H9 (cell line): ENCODE measurements around the gene SULT2B1. TPM values are rescaled to one million over a fixed set of nuclear protein-coding genes. Genes with fewer than 3 reads are reported as not detected.

Source experiments
- DNase-seq: peaks from one replicate; pipeline ENCODE4 v3.0.0-alpha.2; 2017
- H2AFZ ChIP-seq: one replicate; pipeline ENCODE4 v1.6.1; 2013; ENCODE audit warnings: mild to moderate bottlenecking, low read length, control low read depth, moderate library complexity
- H2AK5ac ChIP-seq: 2 replicates; pipeline ENCODE4 v1.6.1; 2013; ENCODE audit warnings: low read length, control low read depth, mixed read lengths; ENCODE audit not compliant: insufficient read length
- H2BK120ac ChIP-seq: one replicate; pipeline ENCODE4 v1.6.1; 2013; ENCODE audit warnings: low read depth, mild to moderate bottlenecking, low read length, control low read depth, inconsistent platforms; ENCODE audit not compliant: poor library complexity, severe bottlenecking
- H2BK12ac ChIP-seq: 2 replicates; pipeline ENCODE4 v1.6.1; 2013; ENCODE audit warnings: low read length, control low read depth, mixed read lengths, low read depth; ENCODE audit not compliant: insufficient read length
- H2BK15ac ChIP-seq: 2 replicates; pipeline ENCODE4 v1.6.1; 2013; ENCODE audit warnings: low read depth, low read length, control low read depth
- H2BK20ac ChIP-seq: one replicate; pipeline ENCODE4 v1.6.1; 2013; ENCODE audit warnings: low read depth, mild to moderate bottlenecking, low read length, control low read depth, inconsistent platforms; ENCODE audit not compliant: poor library complexity, severe bottlenecking
- H2BK5ac ChIP-seq: 2 replicates; pipeline ENCODE4 v1.6.1; 2013; ENCODE audit warnings: low read length, control low read depth, mixed read lengths; ENCODE audit not compliant: insufficient read length
- H3K14ac ChIP-seq: 2 replicates; pipeline ENCODE4 v1.6.1; 2013; ENCODE audit warnings: low read length, control low read depth; ENCODE audit not compliant: insufficient read depth
- H3K18ac ChIP-seq: 2 replicates; pipeline ENCODE4 v1.6.1; 2013; ENCODE audit warnings: low read depth, mild to moderate bottlenecking, mixed read lengths, low read length, control low read depth; ENCODE audit not compliant: insufficient read length
- H3K23ac ChIP-seq: 2 replicates; pipeline ENCODE4 v1.6.1; 2013; ENCODE audit warnings: low read length, control low read depth, mixed read lengths, low read depth; ENCODE audit not compliant: insufficient read length
- H3K23me2 ChIP-seq: 2 replicates; pipeline ENCODE4 v1.6.1; 2013; ENCODE audit warnings: low read depth, mild to moderate bottlenecking, mixed read lengths, low read length, control low read depth; ENCODE audit not compliant: insufficient read length, poor library complexity, severe bottlenecking
- H3K27ac ChIP-seq: 2 replicates; pipeline ENCODE4 v1.5.1; 2013; ENCODE audit warnings: low read length, control low read depth, mixed read lengths, low read depth; ENCODE audit not compliant: insufficient read length
- H3K27me3 ChIP-seq: 2 replicates; pipeline ENCODE4 v1.6.1; 2013; ENCODE audit warnings: low read length, control low read depth, inconsistent platforms; ENCODE audit not compliant: insufficient read depth
- H3K4ac ChIP-seq: 2 replicates; pipeline ENCODE4 v1.6.1; 2013; ENCODE audit warnings: low read depth, mild to moderate bottlenecking, control low read depth, inconsistent platforms, low read length, moderate library complexity
- H3K4me1 ChIP-seq: 2 replicates; pipeline ENCODE4 v1.6.1; 2013; ENCODE audit warnings: low read length, control low read depth, inconsistent platforms; ENCODE audit not compliant: insufficient read depth
- H3K4me2 ChIP-seq: 2 replicates; pipeline ENCODE4 v1.6.1; 2013; ENCODE audit warnings: low read length, control low read depth, mixed read lengths; ENCODE audit not compliant: insufficient read length, insufficient read depth
- H3K56ac ChIP-seq: 2 replicates; pipeline ENCODE4 v1.6.1; 2013; ENCODE audit warnings: low read depth, mild to moderate bottlenecking, mixed read lengths, low read length, control low read depth; ENCODE audit not compliant: insufficient read length
- H3K79me1 ChIP-seq: 2 replicates; pipeline ENCODE4 v1.6.1; 2013; ENCODE audit warnings: low read depth, mild to moderate bottlenecking, moderate library complexity, low read length, control low read depth, inconsistent platforms; ENCODE audit not compliant: insufficient read depth, poor library complexity, severe bottlenecking
- H3K79me2 ChIP-seq: 2 replicates; pipeline ENCODE4 v1.6.1; 2013; ENCODE audit warnings: low read length, control low read depth, inconsistent platforms; ENCODE audit not compliant: insufficient read depth
- H3K9ac ChIP-seq: 2 replicates; pipeline ENCODE4 v1.6.1; 2013; ENCODE audit warnings: low read length, control low read depth, mixed read lengths; ENCODE audit not compliant: insufficient read length; ENCODE audit errors: extremely low read depth
- H3K9me3 ChIP-seq: one replicate; pipeline ENCODE4 v1.6.1; 2013; ENCODE audit warnings: low read depth, low read length, inconsistent platforms; ENCODE audit not compliant: control insufficient read depth
- H3T11ph ChIP-seq: one replicate; pipeline ENCODE4 v1.6.1; 2013; ENCODE audit warnings: mild to moderate bottlenecking, low read length, control low read depth, inconsistent platforms
- H4K20me1 ChIP-seq: one replicate; pipeline ENCODE4 v1.6.1; 2013; ENCODE audit not compliant: control insufficient read depth, insufficient read length, insufficient read depth
- H4K5ac ChIP-seq: 2 replicates; pipeline ENCODE4 v1.6.1; 2013; ENCODE audit warnings: low read depth, mild to moderate bottlenecking, mixed read lengths, low read length, control low read depth; ENCODE audit not compliant: insufficient read length
- H4K8ac ChIP-seq: replicated peaks from 2 replicates; pipeline ENCODE4 v1.6.1; 2013; ENCODE audit warnings: low read length, control low read depth, mixed read lengths, low read depth; ENCODE audit not compliant: insufficient read length
- H4K91ac ChIP-seq: 2 replicates; pipeline ENCODE4 v1.6.1; 2013; ENCODE audit warnings: low read depth, mild to moderate bottlenecking, moderate library complexity, mixed read lengths, low read length, control low read depth; ENCODE audit not compliant: insufficient read length
- H3K27ac Mint-ChIP-seq, 3 experiments: 2 replicates in 2 of 3; 3 replicates in 1 of 3; pipeline ENCODE4 v1.8.0; 2020 to 2021; ENCODE audit warnings: mixed read lengths in 3 of 3, mild to moderate bottlenecking in 1 of 3, moderate library complexity in 1 of 3
- H3K27me3 Mint-ChIP-seq: 2 replicates; pipeline ENCODE4 v1.8.0; 2021; ENCODE audit warnings: low read depth, mild to moderate bottlenecking, moderate library complexity, mixed read lengths
- H3K36me3 Mint-ChIP-seq, 3 experiments: 2 replicates in 2 of 3; 3 replicates in 1 of 3; pipeline ENCODE4 v1.8.0; 2020 to 2021; ENCODE audit warnings: low read depth in 3 of 3, mixed read lengths in 3 of 3; ENCODE audit not compliant: insufficient read depth in 1 of 3
- H3K4me1 Mint-ChIP-seq, 2 experiments: 2 replicates each; pipeline ENCODE4 v1.8.0; 2020; ENCODE audit warnings: mixed read lengths in 2 of 2
- H3K4me3 Mint-ChIP-seq, 2 experiments: 2 replicates in 1 of 2; 3 replicates in 1 of 2; pipeline ENCODE4 v1.8.0; 2020 to 2021; ENCODE audit warnings: mild to moderate bottlenecking in 2 of 2, mixed read lengths in 2 of 2, moderate library complexity in 1 of 2
- H3K9me3 Mint-ChIP-seq, 2 experiments: 2 replicates in 1 of 2; 3 replicates in 1 of 2; pipeline ENCODE4 v1.8.0; 2020; ENCODE audit warnings: mild to moderate bottlenecking in 2 of 2, mixed read lengths in 2 of 2, moderate library complexity in 1 of 2
- CTCF ChIP-seq: fragments of 200-600 bp; sonication (generic); conservative IDR thresholded peaks from 3 replicates; pipeline ENCODE4 v1.8.0; 2021; ENCODE audit warnings: antibody characterized with exemption, mild to moderate bottlenecking
- WGBS: extraction: QIAGEN DNeasy Blood & Tissue Kit; methylation state at CpG from one replicate; pipeline ENCODE4 v1.1.7; 2013; ENCODE audit warnings: missing lambda C conversion rate, low lambda C conversion rate, mixed read lengths; ENCODE audit not compliant: insufficient read length; ENCODE audit errors: extremely low coverage; 5-methylcytosine and 5-hydroxymethylcytosine counted together
- total RNA-seq: library from RNA; stranded (reverse); gene quantifications from 2 replicates; pipeline ENCODE4 v1.2.1, GENCODE V29; 2021

Gene SULT2B1
- total RNA-seq, 1 experiment from 2014 or later: 1.7 TPM

GRCh38 chr19:48600679-48601417, 48.9 kb downstream of the SULT2B1 start:
- no CpG with 5 or more reads among the region's 21 CpGs for WGBS
- no peak for DNase-seq
- Histone ChIP-seq H3K79me2 (no peaks in the 10 kb centered on the region), H2BK15ac (no peak overlapping the region), H3K4me1 (no peaks in the 10 kb centered on the region), H3K4ac (no peak overlapping the region), H2BK120ac (no peak overlapping the region), H3K23ac (no peak overlapping the region), H2AK5ac (no peak overlapping the region), H4K5ac (no peak overlapping the region), H3K27me3 (no peaks in the 10 kb centered on the region), H3K14ac (no peak overlapping the region), H3K23me2 (no peaks in the 10 kb centered on the region), H3K27ac (no peak overlapping the region), H4K20me1 (no peaks in the 10 kb centered on the region), H3T11ph (no peak overlapping the region), H3K56ac (no peak overlapping the region), H3K79me1 (no peaks in the 10 kb centered on the region), H4K91ac (no peak overlapping the region), H3K4me2 (no peak overlapping the region), H2BK20ac (no peak overlapping the region), H3K9me3 (no peaks in the 10 kb centered on the region), H2BK5ac (no peak overlapping the region), H2BK12ac (no peak overlapping the region), H3K9ac (no peak overlapping the region), H3K18ac (no peak overlapping the region), H2AFZ (no peak overlapping the region), H4K8ac (no peak overlapping the region)
- Mint-ChIP-seq H3K9me3 (no peaks in the 10 kb centered on the region), H3K4me3 (no peak overlapping the region), H3K4me1 (peaks cover 0 to 3% of the 10 kb centered on the region in 2 experiments; a peak in 1 of 4 replicates), H3K27me3 (peaks cover 1% of the 10 kb centered on the region), H3K36me3 (no peaks in the 10 kb centered on the region; a peak in 1 of 7 replicates), H3K27ac (no peak overlapping the region)
- TF ChIP-seq CTCF: no peak
